Measurements from ENCODE around the gene PRKN. TPM values are rescaled to one million over a fixed set of nuclear protein-coding genes. Genes with fewer than 3 reads are reported as not detected.

Gene PRKN
- total RNA-seq, 1 donor from 2014 or later: 5.7 TPM

DNA sequence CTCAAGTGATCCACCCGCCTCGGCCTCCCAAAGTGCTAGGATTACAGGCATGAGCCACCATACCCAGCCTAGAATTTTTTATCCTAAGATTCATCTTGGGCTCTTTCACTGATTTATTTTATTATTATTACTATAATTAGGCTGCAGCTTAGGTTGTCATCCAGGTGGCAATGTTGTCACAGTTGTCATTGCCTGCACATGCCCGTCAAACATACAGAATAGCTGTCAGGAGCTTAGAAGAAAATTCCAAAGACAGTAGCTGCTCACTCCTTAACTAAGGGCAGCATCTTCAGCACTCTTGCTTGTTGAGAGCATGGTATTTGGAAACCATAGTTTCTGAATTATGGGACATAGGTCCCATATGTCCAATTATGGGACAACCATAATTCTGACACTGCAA is 1118.8 kb downstream of the PRKN start:
- peaks cover 13% of the 10 kb centered on the region for H3K4me1 Mint-ChIP-seq (ENCODE audit: low read depth)
- no peak overlapping the region for H3K4me3 Mint-ChIP-seq (ENCODE audit: unreplicated experiment)
- no peak overlapping the region for H3K27ac Mint-ChIP-seq (ENCODE audit: unreplicated experiment)

DNA sequence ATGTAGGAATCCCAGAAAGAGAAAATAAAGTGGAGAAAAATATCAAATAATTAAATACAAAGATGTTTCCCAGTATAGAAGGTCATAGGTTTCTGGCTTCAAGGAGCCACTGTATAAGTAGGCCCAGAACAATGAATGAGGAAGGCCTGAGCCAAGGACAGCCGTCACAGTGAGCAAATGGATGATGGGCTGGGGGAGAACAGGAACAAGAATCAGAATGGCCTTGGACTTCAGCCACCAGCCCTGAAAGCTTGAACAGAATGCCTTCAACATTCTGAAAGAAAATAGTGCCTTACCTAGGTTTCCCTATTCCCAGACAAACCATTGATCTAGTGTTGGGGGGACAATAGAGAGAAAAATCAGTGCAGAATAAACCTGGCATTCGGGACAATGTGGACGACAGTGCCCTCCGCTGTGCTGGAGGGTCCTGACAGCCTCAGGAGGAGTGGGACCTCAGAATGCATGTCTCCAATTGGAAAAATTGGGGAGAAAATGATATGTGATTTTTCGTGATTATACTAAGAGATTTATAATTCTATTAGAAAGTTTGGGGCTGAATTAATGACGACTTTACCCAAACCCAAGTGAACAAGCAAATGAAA is 1119.8 kb downstream of the PRKN start:
- Mint-ChIP-seq H3K27ac (ENCODE audit: unreplicated experiment) (no peak overlapping the region), H3K36me3 (ENCODE audit: low read depth) (peaks cover 3% of the 10 kb centered on the region), H3K4me3 (ENCODE audit: unreplicated experiment) (no peak overlapping the region), H3K27me3 (ENCODE audit: low read depth) (no peaks in the 10 kb centered on the region), H3K9me3 (ENCODE audit: low read depth) (peaks cover 2% of the 10 kb centered on the region), H3K4me1 (ENCODE audit: low read depth) (peaks cover 20% of the 10 kb centered on the region)
- DNase-seq (ENCODE audit: low spot score): no peak
- TF ChIP-seq, protein P1, sequence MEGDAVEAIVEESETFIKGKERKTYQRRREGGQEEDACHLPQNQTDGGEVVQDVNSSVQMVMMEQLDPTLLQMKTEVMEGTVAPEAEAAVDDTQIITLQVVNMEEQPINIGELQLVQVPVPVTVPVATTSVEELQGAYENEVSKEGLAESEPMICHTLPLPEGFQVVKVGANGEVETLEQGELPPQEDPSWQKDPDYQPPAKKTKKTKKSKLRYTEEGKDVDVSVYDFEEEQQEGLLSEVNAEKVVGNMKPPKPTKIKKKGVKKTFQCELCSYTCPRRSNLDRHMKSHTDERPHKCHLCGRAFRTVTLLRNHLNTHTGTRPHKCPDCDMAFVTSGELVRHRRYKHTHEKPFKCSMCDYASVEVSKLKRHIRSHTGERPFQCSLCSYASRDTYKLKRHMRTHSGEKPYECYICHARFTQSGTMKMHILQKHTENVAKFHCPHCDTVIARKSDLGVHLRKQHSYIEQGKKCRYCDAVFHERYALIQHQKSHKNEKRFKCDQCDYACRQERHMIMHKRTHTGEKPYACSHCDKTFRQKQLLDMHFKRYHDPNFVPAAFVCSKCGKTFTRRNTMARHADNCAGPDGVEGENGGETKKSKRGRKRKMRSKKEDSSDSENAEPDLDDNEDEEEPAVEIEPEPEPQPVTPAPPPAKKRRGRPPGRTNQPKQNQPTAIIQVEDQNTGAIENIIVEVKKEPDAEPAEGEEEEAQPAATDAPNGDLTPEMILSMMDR (IDR thresholded peaks at IDR 0.05): no peak

More for the DNA sequence above, 1118.8 kb downstream of the PRKN start:
- no peak for DNase-seq (ENCODE audit: low spot score)
- Mint-ChIP-seq H3K36me3 (ENCODE audit: low read depth) (peaks cover 6% of the 10 kb centered on the region), H3K9me3 (ENCODE audit: low read depth) (peaks cover 9% of the 10 kb centered on the region), H3K27me3 (ENCODE audit: low read depth) (no peaks in the 10 kb centered on the region)
- TF ChIP-seq, protein P1 (IDR thresholded peaks at IDR 0.05): no peak

DNA sequence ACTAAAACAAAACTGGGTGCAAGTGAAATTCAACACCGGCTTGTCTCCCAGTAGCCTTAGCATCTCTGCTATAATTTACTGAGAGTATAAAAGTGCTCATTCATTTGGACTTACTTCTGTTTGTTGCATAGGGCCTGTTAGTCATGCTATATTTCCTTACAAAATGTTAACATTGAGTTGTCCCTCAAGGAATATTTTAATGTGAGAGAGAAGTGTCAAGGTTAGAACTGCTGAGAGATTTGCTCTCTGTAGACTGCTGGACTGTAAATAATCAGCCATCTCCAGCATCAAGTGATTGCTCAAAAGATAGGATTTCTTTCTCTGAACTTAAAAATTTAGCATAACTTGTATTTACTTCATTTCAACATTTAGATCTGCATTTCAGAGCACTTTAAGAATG is 1125.2 kb downstream of the PRKN start:
- H3K36me3 Mint-ChIP-seq (ENCODE audit: low read depth): no peaks in the 10 kb centered on the region
- no peak overlapping the region for H3K27ac Mint-ChIP-seq (ENCODE audit: unreplicated experiment)
- no peaks in the 10 kb centered on the region for H3K27me3 Mint-ChIP-seq (ENCODE audit: low read depth)
- no peak overlapping the region for H3K4me3 Mint-ChIP-seq (ENCODE audit: unreplicated experiment)
- TF ChIP-seq, protein P1 (IDR thresholded peaks at IDR 0.05): no peak
- peaks cover 36% of the 10 kb centered on the region for H3K4me1 Mint-ChIP-seq (ENCODE audit: low read depth)
- DNase-seq (ENCODE audit: low spot score): no peak
- peaks cover 3% of the 10 kb centered on the region for H3K9me3 Mint-ChIP-seq (ENCODE audit: low read depth)

DNA sequence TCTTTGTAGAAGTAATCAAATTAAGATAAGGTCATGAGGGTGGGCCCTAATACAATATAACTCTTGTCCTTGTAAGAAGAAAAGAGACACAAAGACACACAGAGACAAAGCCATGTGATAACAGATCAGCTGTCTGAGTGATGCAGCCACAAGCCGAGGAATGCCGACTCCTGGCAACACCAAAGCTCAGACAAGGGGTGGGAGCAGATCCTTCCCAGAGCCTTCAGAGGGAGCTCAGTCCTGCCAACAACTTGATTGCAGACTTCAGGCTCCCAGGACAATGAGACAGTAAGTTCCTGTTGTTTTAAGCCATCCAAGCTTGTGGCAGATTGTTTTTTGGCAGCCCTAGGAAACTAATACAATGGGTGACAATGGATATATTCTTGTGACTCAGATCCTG is 1128.7 kb downstream of the PRKN start:
- DNase-seq (ENCODE audit: low spot score): no peak
- no peaks in the 10 kb centered on the region for H3K36me3 Mint-ChIP-seq (ENCODE audit: low read depth)
- H3K27me3 Mint-ChIP-seq (ENCODE audit: low read depth): no peaks in the 10 kb centered on the region
- peaks cover 3% of the 10 kb centered on the region for H3K9me3 Mint-ChIP-seq (ENCODE audit: low read depth)
- no peak overlapping the region for H3K27ac Mint-ChIP-seq (ENCODE audit: unreplicated experiment)
- peaks cover 36% of the 10 kb centered on the region for H3K4me1 Mint-ChIP-seq (ENCODE audit: low read depth)
- TF ChIP-seq, protein P1 (IDR thresholded peaks at IDR 0.05): no peak
- no peak overlapping the region for H3K4me3 Mint-ChIP-seq (ENCODE audit: unreplicated experiment)

DNA sequence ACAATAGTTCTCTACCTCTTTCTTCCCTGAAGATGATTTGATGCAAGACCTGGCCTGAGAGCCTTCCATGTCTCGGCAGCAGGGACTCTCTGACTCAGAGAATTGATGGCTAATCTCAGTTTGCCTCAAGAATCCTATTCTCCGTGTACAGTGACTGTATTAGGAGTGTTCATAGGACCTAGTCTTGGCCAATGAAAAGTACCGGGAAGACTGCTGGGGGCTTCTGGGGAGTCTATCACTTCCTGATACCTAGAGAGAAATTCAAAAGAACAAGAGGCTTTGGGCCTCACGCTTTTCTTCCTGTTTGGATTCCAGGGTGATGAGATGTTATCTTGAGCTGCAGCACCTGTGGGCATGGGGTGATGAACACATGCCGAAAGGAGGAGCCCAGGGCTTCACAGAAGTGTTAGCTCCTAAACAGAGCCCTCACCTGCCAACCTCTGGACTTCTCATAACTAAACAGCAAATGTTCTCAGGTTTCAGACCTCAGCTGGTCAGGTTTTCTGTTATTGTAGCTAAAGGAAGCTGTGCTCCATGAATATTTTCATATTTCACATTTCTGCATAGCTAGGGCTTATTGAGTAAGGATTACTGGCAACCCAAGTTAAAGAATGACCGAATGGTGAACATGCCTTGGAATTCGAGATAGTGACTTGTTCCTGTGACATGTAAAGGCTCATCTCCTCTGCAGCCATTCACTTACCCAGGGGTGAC is 1130.6 kb downstream of the PRKN start:
- H3K9me3 Mint-ChIP-seq (ENCODE audit: low read depth): peaks cover 3% of the 10 kb centered on the region
- H3K27ac Mint-ChIP-seq (ENCODE audit: unreplicated experiment): peak overlapping the region; percentile 56
- no peaks in the 10 kb centered on the region for H3K27me3 Mint-ChIP-seq (ENCODE audit: low read depth)
- DNase-seq (ENCODE audit: low spot score): no peak
- no peaks in the 10 kb centered on the region for H3K36me3 Mint-ChIP-seq (ENCODE audit: low read depth)
- peaks cover 21% of the 10 kb centered on the region for H3K4me1 Mint-ChIP-seq (ENCODE audit: low read depth)
- TF ChIP-seq, protein P1 (IDR thresholded peaks at IDR 0.05): no peak
- no peak overlapping the region for H3K4me3 Mint-ChIP-seq (ENCODE audit: unreplicated experiment)
